ENCODE measurements around the gene SP2.

Gene SP2

GRCh38 chr17:47897561-47897960 is 1.5 kb downstream of the SP2 start:
- Histone ChIP-seq H3K4me1 (ENCODE audit: low read length) (peaks cover 24% of the 10 kb centered on the region), H2AFZ (ENCODE audit: low read length) (no peak overlapping the region), H3K27ac (ENCODE audit: low read length) (no peak overlapping the region), H3K4me3 (ENCODE audit: low read length) (peak overlapping the region; percentile 94; the same call in 1 of the 2 replicates), H3K36me3 (replicated peaks; ENCODE audit: insufficient read depth, low read length) (no peaks in the 10 kb centered on the region), H3F3A (ENCODE audit: insufficient read depth, low read length) (peaks cover 6% of the 10 kb centered on the region; the same call in 1 of the 2 replicates), H3K9me3 (replicated peaks; ENCODE audit: insufficient read depth, low read length) (no peaks in the 10 kb centered on the region), H3K4me2 (ENCODE audit: low read depth, low read length) (peak overlapping the region; percentile 84), H3K9ac (ENCODE audit: low read length) (peak overlapping the region; percentile 87; the same call in 1 of the 2 replicates), H3K79me2 (ENCODE audit: low read length) (peaks cover 59% of the 10 kb centered on the region), H3K9me2 (replicated peaks; ENCODE audit: insufficient read depth, low read length) (no peaks in the 10 kb centered on the region), H4K20me1 (ENCODE audit: insufficient read depth, low read length) (no peaks in the 10 kb centered on the region), H3K27me3 (replicated peaks; ENCODE audit: insufficient read depth, low read length) (no peaks in the 10 kb centered on the region)
- TF ChIP-seq EZH2phosphoT487 (IDR thresholded peaks at IDR 0.05; ENCODE audit: low read length) (no peak), CTCF (IDR thresholded peaks at IDR 0.05; ENCODE audit: low read length) (no peak), EZH2 (optimal IDR thresholded peaks at IDR 0.05; ENCODE audit: low read depth, low read length) (no peak)
- no peak for DNase-seq

DNA sequence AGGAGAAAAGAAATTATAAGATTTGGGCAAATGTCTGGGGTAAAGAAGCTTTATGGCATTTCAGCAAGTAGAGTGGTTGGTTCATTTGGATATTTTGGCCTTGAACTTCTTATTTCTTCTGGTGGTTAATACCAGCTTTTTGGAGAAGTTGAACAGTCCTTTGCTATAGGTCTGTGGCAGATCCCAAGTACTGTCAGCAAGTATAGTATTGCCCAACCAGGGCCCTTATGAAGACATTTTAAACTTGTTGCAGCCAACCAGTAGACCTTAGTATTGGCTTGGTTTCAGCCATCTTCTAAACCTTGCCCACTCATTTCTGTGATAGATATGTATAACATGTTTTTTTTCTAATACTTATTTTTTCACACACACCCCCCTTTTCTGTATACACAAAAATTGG is 2.2 kb downstream of the SP2 start:
- Histone ChIP-seq H4K20me1 (ENCODE audit: insufficient read depth, low read length) (no peaks in the 10 kb centered on the region), H3K4me3 (ENCODE audit: low read length) (no peak overlapping the region), H3K36me3 (replicated peaks; ENCODE audit: insufficient read depth, low read length) (no peaks in the 10 kb centered on the region), H3K27me3 (replicated peaks; ENCODE audit: insufficient read depth, low read length) (no peaks in the 10 kb centered on the region), H3K27ac (ENCODE audit: low read length) (no peak overlapping the region), H3K4me1 (ENCODE audit: low read length) (peaks cover 24% of the 10 kb centered on the region), H3K79me2 (ENCODE audit: low read length) (peaks cover 59% of the 10 kb centered on the region), H3K4me2 (ENCODE audit: low read depth, low read length) (no peak overlapping the region), H3K9me2 (replicated peaks; ENCODE audit: insufficient read depth, low read length) (no peaks in the 10 kb centered on the region), H3F3A (ENCODE audit: insufficient read depth, low read length) (peaks cover 6% of the 10 kb centered on the region; the same call in 1 of the 2 replicates), H3K9me3 (replicated peaks; ENCODE audit: insufficient read depth, low read length) (no peaks in the 10 kb centered on the region), H2AFZ (ENCODE audit: low read length) (no peak overlapping the region), H3K9ac (ENCODE audit: low read length) (no peak overlapping the region)
- DNase-seq: no peak
- TF ChIP-seq EZH2phosphoT487 (IDR thresholded peaks at IDR 0.05; ENCODE audit: low read length): no peak
- TF ChIP-seq EZH2 (optimal IDR thresholded peaks at IDR 0.05; ENCODE audit: low read depth, low read length): no peak
- no peak for TF ChIP-seq CTCF (IDR thresholded peaks at IDR 0.05; ENCODE audit: low read length)

DNA sequence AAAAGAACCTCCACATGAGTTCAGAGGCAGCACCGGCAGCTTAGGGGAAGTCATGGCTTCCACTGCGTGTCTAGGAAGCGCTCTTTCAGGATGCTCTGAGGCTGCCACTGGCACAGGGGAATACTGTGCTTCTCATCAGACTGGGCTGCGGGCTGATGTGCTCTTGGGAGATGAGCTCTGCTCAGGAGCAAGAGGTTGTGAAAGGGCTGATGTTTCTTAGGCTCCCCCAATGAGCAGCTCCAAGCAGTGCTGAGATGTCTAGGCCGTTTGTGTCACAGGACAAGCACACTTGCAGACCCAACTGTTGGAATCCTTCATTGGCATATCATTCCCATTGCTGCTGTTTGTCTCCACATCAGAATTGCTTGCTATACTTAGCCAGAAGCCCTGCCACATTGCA is 3.6 kb downstream of the SP2 start:
- H3K4me1 ChIP-seq (ENCODE audit: low read length): peaks cover 10% of the 10 kb centered on the region
- H3K4me2 ChIP-seq (ENCODE audit: low read depth, low read length): no peak overlapping the region
- DNase-seq: no peak
- TF ChIP-seq EZH2phosphoT487 (IDR thresholded peaks at IDR 0.05; ENCODE audit: low read length): no peak
- TF ChIP-seq EZH2 (optimal IDR thresholded peaks at IDR 0.05; ENCODE audit: low read depth, low read length): no peak
- TF ChIP-seq CTCF (IDR thresholded peaks at IDR 0.05; ENCODE audit: low read length): no peak
- H2AFZ ChIP-seq (ENCODE audit: low read length): no peak overlapping the region
- no peaks in the 10 kb centered on the region for H3K9me3 ChIP-seq (replicated peaks; ENCODE audit: insufficient read depth, low read length)
- no peaks in the 10 kb centered on the region for H3K27me3 ChIP-seq (replicated peaks; ENCODE audit: insufficient read depth, low read length)
- peaks cover 59% of the 10 kb centered on the region for H3K79me2 ChIP-seq (ENCODE audit: low read length)
- no peaks in the 10 kb centered on the region for H3K9me2 ChIP-seq (replicated peaks; ENCODE audit: insufficient read depth, low read length)
- no peaks in the 10 kb centered on the region for H4K20me1 ChIP-seq (ENCODE audit: insufficient read depth, low read length)
- no peaks in the 10 kb centered on the region; the same call in 1 of the 2 replicates for H3F3A ChIP-seq (ENCODE audit: insufficient read depth, low read length)
- H3K27ac ChIP-seq (ENCODE audit: low read length): no peak overlapping the region
- no peak overlapping the region for H3K4me3 ChIP-seq (ENCODE audit: low read length)
- H3K9ac ChIP-seq (ENCODE audit: low read length): no peak overlapping the region
- no peaks in the 10 kb centered on the region for H3K36me3 ChIP-seq (replicated peaks; ENCODE audit: insufficient read depth, low read length)
